Measurements from ENCODE around the gene CLASRP. TPM values are rescaled to one million over a fixed set of nuclear protein-coding genes. Genes with fewer than 3 reads are reported as not detected.
A peak's percentile ranks its signal among the peaks of the same experiment; 100 is the strongest.

The CLASRP gene
- total RNA-seq, 1 experiment from 2014 or later: 79.9 TPM

- Histone ChIP-seq H3K36me3 (ENCODE audit: control insufficient read depth in 1 of 2, insufficient read depth in 2 of 2, low read length in 2 of 2) (peaks cover 13 to 20% of the 10 kb centered on the region in 2 experiments), H3K27ac (ENCODE audit: low read depth, low read length) (no peak overlapping the region), H3K9me2 (ENCODE audit: insufficient read depth) (no peaks in the 10 kb centered on the region), H4K20me1 (ENCODE audit: insufficient read depth) (peaks cover 13% of the 10 kb centered on the region; the same call in 1 of the 2 replicates), H3K4me3 (replicated peaks in 1 of 2; ENCODE audit: low read depth in 1 of 2, low read length in 2 of 2) (no peak overlapping the region), H3K27me3 (ENCODE audit: insufficient read depth, low read length) (no peaks in the 10 kb centered on the region), H3K4me1 (ENCODE audit: control insufficient read depth in 1 of 2, insufficient read depth in 2 of 2, low read length in 2 of 2) (peaks cover 7 to 9% of the 10 kb centered on the region in 2 experiments), H3K9me3 (ENCODE audit: control insufficient read depth in 1 of 2, insufficient read depth in 1 of 2, low read depth in 1 of 2, low read length in 2 of 2) (no peaks in the 10 kb centered on the region), H2AFZ (ENCODE audit: low read depth, low read length, poor library complexity, severe bottlenecking) (no peak overlapping the region), H3K9ac (ENCODE audit: low read length) (no peak overlapping the region), H3K4me2 (ENCODE audit: low read length) (peak overlapping the region; percentile 94; the same call in 1 of the 2 replicates), H3K79me2 (ENCODE audit: insufficient read depth, low read length) (peaks cover 36% of the 10 kb centered on the region)
- RAD21 ChIA-PET (ENCODE audit: low non-redundant PET in 1 of 2, low total read pairs in 2 of 2, uncharacterized antibody in 2 of 2, unreplicated experiment in 2 of 2): no interaction called here
- POLR2A ChIA-PET: no interaction called here
- ATAC-seq: no peak
- intact Hi-C loops (cut with micrococcal nuclease): no loop called here
- no peak for DNase-seq (ENCODE audit: low read depth, low spot score)
- TF ChIP-seq CTCF (IDR thresholded peaks at IDR 0.05 in 2 of 3, conservative IDR thresholded peaks at IDR 0.05 in 1 of 3; ENCODE audit: borderline replicate concordance in 1 of 3, insufficient read depth in 1 of 3, low read depth in 2 of 3, low read length in 2 of 3) (no peak), MAX (IDR thresholded peaks at IDR 0.05) (no peak), JUND (IDR thresholded peaks at IDR 0.05) (no peak), ELF1 (IDR thresholded peaks at IDR 0.05; ENCODE audit: borderline replicate concordance, low read depth) (no peak), EZH2 (IDR thresholded peaks at IDR 0.05) (no peak), ZFX (IDR thresholded peaks at IDR 0.05) (no peak), YY1 (IDR thresholded peaks at IDR 0.05; ENCODE audit: extremely low read depth, insufficient replicate concordance, low read depth, low read length) (no peak), ZBTB33 (IDR thresholded peaks at IDR 0.05; ENCODE audit: extremely low read depth, insufficient replicate concordance, low read length) (no peak), SP1 (IDR thresholded peaks at IDR 0.05; ENCODE audit: low read depth) (no peak), POLR2AphosphoS5 (IDR thresholded peaks at IDR 0.05; ENCODE audit: low read depth, low read length) (no peak)
- CTCF ChIA-PET: no interaction called here
- no TSS peak for BruUV-seq (replicated peaks)
These were observed 1.3 kb upstream of the CLASRP start for GRCh38 chr19:45037393-45038169.

Measured in HCT116 (cell line).